Heart right ventricle (tissue), 16 donors: ENCODE data around the gene ECE1. TPM values are rescaled to one million over a fixed set of nuclear protein-coding genes. Genes with fewer than 3 reads are reported as not detected.

Experiments used
- ATAC-seq, 8 donors: fragments of 200-7000 bp; cut with Tn5 transposase; one replicate each; pipeline ENCODE4 v1.9.1; 2020; ENCODE audit warnings: mild to moderate bottlenecking in 8 of 8, moderate library complexity in 8 of 8, moderate number of reproducible peaks in 1 of 8
- DNase-seq, 2 donors: peaks; one replicate each; pipeline ENCODE4 v3.0.0-alpha.2; 2020
- H3K27ac ChIP-seq, 10 donors: fragments of 200-600 bp; sonication (generic) in 2 of 10; one replicate each; pipeline versions ENCODE4 v1.5.0 to v1.8.0; 2020 to 2022; ENCODE audit warnings: mild to moderate bottlenecking in 3 of 10
- H3K27me3 ChIP-seq, 7 donors: fragments of 200-600 bp; one replicate each; pipeline ENCODE4 v1.8.0; 2021 to 2022; ENCODE audit warnings: mild to moderate bottlenecking in 2 of 7
- H3K36me3 ChIP-seq, 9 donors: fragments of 200-600 bp; sonication (generic) in 1 of 9; one replicate each; pipeline versions ENCODE4 v1.5.0 to v1.8.0; 2020 to 2022; ENCODE audit warnings: mild to moderate bottlenecking in 2 of 9
- H3K4me1 ChIP-seq, 9 donors: fragments of 200-600 bp; sonication (generic) in 1 of 9; one replicate each; pipeline versions ENCODE4 v1.5.0 to v1.8.0; 2020 to 2022; ENCODE audit warnings: mild to moderate bottlenecking in 4 of 9
- H3K4me3 ChIP-seq, 10 donors: fragments of 200-600 bp; sonication (generic) in 2 of 10; one replicate each; pipeline versions ENCODE4 v1.5.0 to v1.8.0; 2020 to 2022; ENCODE audit warnings: mild to moderate bottlenecking in 7 of 10, moderate library complexity in 2 of 10
- H3K9me3 ChIP-seq, 11 donors: fragments of 200-600 bp in 10 of 11; sonication (generic) in 2 of 11; one replicate each; pipeline versions ENCODE4 v1.5.0 to v1.8.0; 2013 to 2022; ENCODE audit warnings: mild to moderate bottlenecking in 2 of 11, control low read depth in 1 of 11, moderate library complexity in 1 of 11
- CTCF ChIP-seq, 9 donors: fragments of 200-600 bp; sonication (generic) in 2 of 9; IDR thresholded peaks; one replicate each; pipeline versions ENCODE4 v1.5.0 to v1.8.0; 2021 to 2022; ENCODE audit warnings: antibody characterized with exemption in 9 of 9, mild to moderate bottlenecking in 5 of 9, moderate library complexity in 1 of 9
- WGBS, 2 donors: extraction: QIAGEN DNeasy Blood & Tissue Kit; methylation state at CpG; one replicate each; pipeline ENCODE4 v1.1.7; 2013; ENCODE audit warnings: inconsistent platforms in 1 of 2; 5-methylcytosine and 5-hydroxymethylcytosine counted together
- intact Hi-C, 10 donors: fragments of 100-400 bp; cut with DNase I; formaldehyde crosslinking; loops; one replicate each; pipeline versions ENCODE4 v1.11.1 to v1.14.2; 2022
- polyA plus RNA-seq, 2 donors: library from polyadenylated mRNA; stranded (reverse); fragments of 200-250 nt; gene quantifications; one replicate each; pipeline ENCODE4 v1.2.3, GENCODE V29; 2013
- total RNA-seq, 10 donors: library from RNA; stranded (reverse); fragmentation: NEBNext Ultra II Directional in 3 of 10; extraction: Animal tissue kit (Norgen Biotek cat#: 25700) in 3 of 10; gene quantifications; one replicate each; pipeline versions ENCODE4 v1.2.1 to v1.2.4, GENCODE V29; 2021 to 2023
- donor health status: Arrhythmogenic right ventricular cardiomyopathy.
- donor health status: ischemic (EF 13 %, LVEDD 7.1; RV severe dilation, severe dysfunction).
- donor health status: healthy with polysubstance abuse.
- donor health status: DM: no; HTN: yes; CAD: no.
- donor health status: DM: no; HTN: no; CAD: no.
- donor health status: ischemic (EF 25% LVEDD 6.9; RV normal size, moderate dysfunction).
- donor health status: ischemic (EF 25% LVEDD 5.7; RV mildly dilated, moderate dysfunction).
- donor health status: healthy.
- donor health status: DM: yes; HTN: yes; CAD: no.
- donor health status: Ischemic cardiomyopathy.
- donor health status: ischemic (EF 35%, LVEDD 5.7; RV mildly dilated, moderate dysfunction).
- donor health status: nonischemic (EF 11% LVEDD 7.7; RV severe dilation, severe dysfunction).
- donor health status: DM: yes; HTN: yes; CAD: no.
- donor health status: PGD.
- donor health status: ischemic (EF 29% LVEDD 5.4; RV normal size, mild dysfunction).
- donor health status: nonischemic (EF 23%, LVEDD 6.1; RV moderate dilation, normal function).

The ECE1 gene
- total and polyA plus RNA-seq, 12 donors = 30.6 to 81.8 (median 51.8) TPM

- peak overlapping the region in 5 of 10 donors; percentile 25 to 67 (median 55) for H3K27ac ChIP-seq
- no peak overlapping the region for H3K4me3 ChIP-seq
- peaks cover 12 to 75% (median 51%) of the 10 kb centered on the region in 9 donors for H3K4me1 ChIP-seq
- no peak for TF ChIP-seq CTCF (IDR thresholded peaks at IDR 0.05)
- H3K27me3 ChIP-seq = no peaks in the 10 kb centered on the region
- ATAC-seq (peak in 5 of 8 donors; percentile 7 to 38 (median 15)), DNase-seq (no peak)
- 64 to 69% methylated on average over 6 of the region's 6 CpGs for WGBS, 2 donors
- peaks cover 0 to 5% (median 0%) of the 10 kb centered on the region in 11 donors for H3K9me3 ChIP-seq
- H3K36me3 ChIP-seq = no peaks in the 10 kb centered on the region
- intact Hi-C loops = no loop called here
Measured at GRCh38 chr1:21313203-21313885, 23.1 kb upstream of the ECE1 start.

GRCh38 chr1:21312407-21312992, 22.2 kb upstream of the ECE1 start:
- Histone ChIP-seq H3K4me1 (peaks cover 4 to 75% (median 51%) of the 10 kb centered on the region in 9 donors), H3K9me3 (peaks cover 0 to 5% (median 0%) of the 10 kb centered on the region in 11 donors), H3K36me3 (no peaks in the 10 kb centered on the region), H3K4me3 (no peak overlapping the region), H3K27ac (peak overlapping the region in 1 of 10 donors; percentile 55), H3K27me3 (no peaks in the 10 kb centered on the region)
- 85 to 92% methylated on average over 4 of the region's 4 CpGs for WGBS, 2 donors
- no peak for DNase-seq
- intact Hi-C loops = no loop called here
- no peak for ATAC-seq
- TF ChIP-seq CTCF (IDR thresholded peaks at IDR 0.05) = no peak

- ATAC-seq (no peak), DNase-seq (no peak)
- no peaks in the 10 kb centered on the region for H3K36me3 ChIP-seq
- intact Hi-C loops = no loop called here
- H3K4me3 ChIP-seq = no peak overlapping the region
- peaks cover 3 to 69% (median 52%) of the 10 kb centered on the region in 9 donors for H3K4me1 ChIP-seq
- no peak overlapping the region for H3K27ac ChIP-seq
- H3K9me3 ChIP-seq = peaks cover 0 to 5% (median 0%) of the 10 kb centered on the region in 11 donors
- WGBS, 2 donors = 96 to 97% methylated on average over 6 of the region's 6 CpGs
- no peaks in the 10 kb centered on the region for H3K27me3 ChIP-seq
- TF ChIP-seq CTCF (IDR thresholded peaks at IDR 0.05) = no peak
Measured at GRCh38 chr1:21311016-21311415, 20.8 kb upstream of the ECE1 start.

GRCh38 chr1:21308847-21309652, 18.8 kb upstream of the ECE1 start:
- DNase-seq = no peak
- peaks cover 3 to 60% (median 45%) of the 10 kb centered on the region in 9 donors for H3K4me1 ChIP-seq
- TF ChIP-seq CTCF (IDR thresholded peaks at IDR 0.05) = no peak

More at GRCh38 chr1:21308847-21309652, 18.8 kb upstream of the ECE1 start:
- H3K27me3 ChIP-seq = no peaks in the 10 kb centered on the region
- H3K27ac ChIP-seq = peak overlapping the region in 6 of 10 donors; percentile 19 to 56 (median 31)
- no peak overlapping the region for H3K4me3 ChIP-seq
- peak in 4 of 8 donors; percentile 29 to 43 (median 31) for ATAC-seq
- intact Hi-C loops = no loop called here
- H3K36me3 ChIP-seq = no peaks in the 10 kb centered on the region
- 69 to 70% methylated on average over 9 of the region's 9 CpGs for WGBS, 2 donors
- H3K9me3 ChIP-seq = peaks cover 0 to 5% (median 0%) of the 10 kb centered on the region in 11 donors
